H9 (cell line): Measurements from ENCODE around the gene SLC17A7. TPM values are rescaled to one million over a fixed set of nuclear protein-coding genes. Genes with fewer than 3 reads are reported as not detected.

Source experiments
- DNase-seq: peaks from one replicate; pipeline ENCODE4 v3.0.0-alpha.2; 2017
- H2AFZ ChIP-seq: one replicate; pipeline ENCODE4 v1.6.1; 2013; ENCODE audit warnings: mild to moderate bottlenecking, low read length, control low read depth, moderate library complexity
- H2AK5ac ChIP-seq: 2 replicates; pipeline ENCODE4 v1.6.1; 2013; ENCODE audit warnings: low read length, control low read depth, mixed read lengths; ENCODE audit not compliant: insufficient read length
- H2BK120ac ChIP-seq: one replicate; pipeline ENCODE4 v1.6.1; 2013; ENCODE audit warnings: low read depth, mild to moderate bottlenecking, low read length, control low read depth, inconsistent platforms; ENCODE audit not compliant: poor library complexity, severe bottlenecking
- H2BK12ac ChIP-seq: 2 replicates; pipeline ENCODE4 v1.6.1; 2013; ENCODE audit warnings: low read length, control low read depth, mixed read lengths, low read depth; ENCODE audit not compliant: insufficient read length
- H2BK15ac ChIP-seq: 2 replicates; pipeline ENCODE4 v1.6.1; 2013; ENCODE audit warnings: low read depth, low read length, control low read depth
- H2BK20ac ChIP-seq: one replicate; pipeline ENCODE4 v1.6.1; 2013; ENCODE audit warnings: low read depth, mild to moderate bottlenecking, low read length, control low read depth, inconsistent platforms; ENCODE audit not compliant: poor library complexity, severe bottlenecking
- H2BK5ac ChIP-seq: 2 replicates; pipeline ENCODE4 v1.6.1; 2013; ENCODE audit warnings: low read length, control low read depth, mixed read lengths; ENCODE audit not compliant: insufficient read length
- H3K14ac ChIP-seq: 2 replicates; pipeline ENCODE4 v1.6.1; 2013; ENCODE audit warnings: low read length, control low read depth; ENCODE audit not compliant: insufficient read depth
- H3K18ac ChIP-seq: 2 replicates; pipeline ENCODE4 v1.6.1; 2013; ENCODE audit warnings: low read depth, mild to moderate bottlenecking, mixed read lengths, low read length, control low read depth; ENCODE audit not compliant: insufficient read length
- H3K23ac ChIP-seq: 2 replicates; pipeline ENCODE4 v1.6.1; 2013; ENCODE audit warnings: low read length, control low read depth, mixed read lengths, low read depth; ENCODE audit not compliant: insufficient read length
- H3K23me2 ChIP-seq: 2 replicates; pipeline ENCODE4 v1.6.1; 2013; ENCODE audit warnings: low read depth, mild to moderate bottlenecking, mixed read lengths, low read length, control low read depth; ENCODE audit not compliant: insufficient read length, poor library complexity, severe bottlenecking
- H3K27ac ChIP-seq: 2 replicates; pipeline ENCODE4 v1.5.1; 2013; ENCODE audit warnings: low read length, control low read depth, mixed read lengths, low read depth; ENCODE audit not compliant: insufficient read length
- H3K27me3 ChIP-seq: 2 replicates; pipeline ENCODE4 v1.6.1; 2013; ENCODE audit warnings: low read length, control low read depth, inconsistent platforms; ENCODE audit not compliant: insufficient read depth
- H3K4ac ChIP-seq: 2 replicates; pipeline ENCODE4 v1.6.1; 2013; ENCODE audit warnings: low read depth, mild to moderate bottlenecking, control low read depth, inconsistent platforms, low read length, moderate library complexity
- H3K4me1 ChIP-seq: 2 replicates; pipeline ENCODE4 v1.6.1; 2013; ENCODE audit warnings: low read length, control low read depth, inconsistent platforms; ENCODE audit not compliant: insufficient read depth
- H3K4me2 ChIP-seq: 2 replicates; pipeline ENCODE4 v1.6.1; 2013; ENCODE audit warnings: low read length, control low read depth, mixed read lengths; ENCODE audit not compliant: insufficient read length, insufficient read depth
- H3K56ac ChIP-seq: 2 replicates; pipeline ENCODE4 v1.6.1; 2013; ENCODE audit warnings: low read depth, mild to moderate bottlenecking, mixed read lengths, low read length, control low read depth; ENCODE audit not compliant: insufficient read length
- H3K79me1 ChIP-seq: 2 replicates; pipeline ENCODE4 v1.6.1; 2013; ENCODE audit warnings: low read depth, mild to moderate bottlenecking, moderate library complexity, low read length, control low read depth, inconsistent platforms; ENCODE audit not compliant: insufficient read depth, poor library complexity, severe bottlenecking
- H3K79me2 ChIP-seq: 2 replicates; pipeline ENCODE4 v1.6.1; 2013; ENCODE audit warnings: low read length, control low read depth, inconsistent platforms; ENCODE audit not compliant: insufficient read depth
- H3K9ac ChIP-seq: 2 replicates; pipeline ENCODE4 v1.6.1; 2013; ENCODE audit warnings: low read length, control low read depth, mixed read lengths; ENCODE audit not compliant: insufficient read length; ENCODE audit errors: extremely low read depth
- H3K9me3 ChIP-seq: one replicate; pipeline ENCODE4 v1.6.1; 2013; ENCODE audit warnings: low read depth, low read length, inconsistent platforms; ENCODE audit not compliant: control insufficient read depth
- H3T11ph ChIP-seq: one replicate; pipeline ENCODE4 v1.6.1; 2013; ENCODE audit warnings: mild to moderate bottlenecking, low read length, control low read depth, inconsistent platforms
- H4K20me1 ChIP-seq: one replicate; pipeline ENCODE4 v1.6.1; 2013; ENCODE audit not compliant: control insufficient read depth, insufficient read length, insufficient read depth
- H4K5ac ChIP-seq: 2 replicates; pipeline ENCODE4 v1.6.1; 2013; ENCODE audit warnings: low read depth, mild to moderate bottlenecking, mixed read lengths, low read length, control low read depth; ENCODE audit not compliant: insufficient read length
- H4K8ac ChIP-seq: replicated peaks from 2 replicates; pipeline ENCODE4 v1.6.1; 2013; ENCODE audit warnings: low read length, control low read depth, mixed read lengths, low read depth; ENCODE audit not compliant: insufficient read length
- H4K91ac ChIP-seq: 2 replicates; pipeline ENCODE4 v1.6.1; 2013; ENCODE audit warnings: low read depth, mild to moderate bottlenecking, moderate library complexity, mixed read lengths, low read length, control low read depth; ENCODE audit not compliant: insufficient read length
- H3K27ac Mint-ChIP-seq, 3 experiments: 2 replicates in 2 of 3; 3 replicates in 1 of 3; pipeline ENCODE4 v1.8.0; 2020 to 2021; ENCODE audit warnings: mixed read lengths in 3 of 3, mild to moderate bottlenecking in 1 of 3, moderate library complexity in 1 of 3
- H3K27me3 Mint-ChIP-seq: 2 replicates; pipeline ENCODE4 v1.8.0; 2021; ENCODE audit warnings: low read depth, mild to moderate bottlenecking, moderate library complexity, mixed read lengths
- H3K36me3 Mint-ChIP-seq, 3 experiments: 2 replicates in 2 of 3; 3 replicates in 1 of 3; pipeline ENCODE4 v1.8.0; 2020 to 2021; ENCODE audit warnings: low read depth in 3 of 3, mixed read lengths in 3 of 3; ENCODE audit not compliant: insufficient read depth in 1 of 3
- H3K4me1 Mint-ChIP-seq, 2 experiments: 2 replicates each; pipeline ENCODE4 v1.8.0; 2020; ENCODE audit warnings: mixed read lengths in 2 of 2
- H3K4me3 Mint-ChIP-seq, 2 experiments: 2 replicates in 1 of 2; 3 replicates in 1 of 2; pipeline ENCODE4 v1.8.0; 2020 to 2021; ENCODE audit warnings: mild to moderate bottlenecking in 2 of 2, mixed read lengths in 2 of 2, moderate library complexity in 1 of 2
- H3K9me3 Mint-ChIP-seq, 2 experiments: 2 replicates in 1 of 2; 3 replicates in 1 of 2; pipeline ENCODE4 v1.8.0; 2020; ENCODE audit warnings: mild to moderate bottlenecking in 2 of 2, mixed read lengths in 2 of 2, moderate library complexity in 1 of 2
- WGBS: extraction: QIAGEN DNeasy Blood & Tissue Kit; methylation state at CpG from one replicate; pipeline ENCODE4 v1.1.7; 2013; ENCODE audit warnings: missing lambda C conversion rate, low lambda C conversion rate, mixed read lengths; ENCODE audit not compliant: insufficient read length; ENCODE audit errors: extremely low coverage; 5-methylcytosine and 5-hydroxymethylcytosine counted together
- total RNA-seq: library from RNA; stranded (reverse); gene quantifications from 2 replicates; pipeline ENCODE4 v1.2.1, GENCODE V29; 2021
- TF ChIP-seq, protein P1 (sequence below): fragments of 200-600 bp; sonication (generic); conservative IDR thresholded peaks from 3 replicates; pipeline ENCODE4 v1.8.0; 2021; ENCODE audit warnings: antibody characterized with exemption, mild to moderate bottlenecking

The SLC17A7 gene
- total RNA-seq, 1 experiment from 2014 or later: 1.3 TPM

DNA sequence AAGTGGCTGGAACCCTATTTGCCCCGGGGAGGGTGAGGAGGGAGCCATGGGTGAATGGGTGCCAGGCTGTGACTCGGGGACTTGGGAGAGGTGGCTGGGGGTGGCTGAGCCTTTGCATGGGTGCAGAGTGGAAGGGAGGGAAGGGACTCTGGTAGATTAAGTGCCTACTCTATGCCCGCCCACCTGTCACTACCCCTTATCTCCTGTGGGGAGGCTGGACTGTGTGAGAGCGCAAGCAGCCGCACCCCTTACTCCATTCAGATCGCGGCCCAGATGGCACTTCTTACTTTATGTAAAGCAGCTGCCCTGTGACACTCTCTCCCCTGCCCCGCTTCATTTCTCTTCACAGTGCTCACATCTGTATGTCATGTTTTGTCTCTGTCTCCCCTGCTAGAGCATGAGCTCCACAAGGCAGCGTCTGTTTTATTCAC is 50.4 kb downstream of the SLC17A7 start:
- H3K27ac Mint-ChIP-seq: no peak overlapping the region
- WGBS: no CpG with 5 or more reads among the region's 9 CpGs
- Histone ChIP-seq H3K56ac (no peak overlapping the region), H2BK120ac (no peak overlapping the region), H2AFZ (no peak overlapping the region), H2AK5ac (no peak overlapping the region), H4K5ac (no peak overlapping the region), H3K9ac (no peak overlapping the region), H3K79me1 (no peaks in the 10 kb centered on the region), H3K18ac (no peak overlapping the region), H3T11ph (no peak overlapping the region), H4K8ac (no peak overlapping the region), H3K27me3 (no peaks in the 10 kb centered on the region), H2BK12ac (no peak overlapping the region), H4K91ac (no peak overlapping the region), H3K23ac (no peak overlapping the region), H3K14ac (no peak overlapping the region), H4K20me1 (no peaks in the 10 kb centered on the region), H3K4me1 (no peaks in the 10 kb centered on the region), H3K23me2 (no peaks in the 10 kb centered on the region), H2BK5ac (no peak overlapping the region), H3K9me3 (no peaks in the 10 kb centered on the region), H3K79me2 (no peaks in the 10 kb centered on the region), H3K4me2 (no peak overlapping the region), H3K4ac (no peak overlapping the region), H3K27ac (no peak overlapping the region), H2BK15ac (no peak overlapping the region), H2BK20ac (no peak overlapping the region)
- H3K27me3 Mint-ChIP-seq: peaks cover 11% of the 10 kb centered on the region
- H3K36me3 Mint-ChIP-seq: 0 out of 7 replicates have a peak, but pooled peaks cover 0 to 1% (median 0%) of the 10 kb centered on the region in 3 experiments
- H3K4me3 Mint-ChIP-seq: no peak overlapping the region
- peaks cover 17 to 35% of the 10 kb centered on the region in 2 experiments for H3K4me1 Mint-ChIP-seq
- TF ChIP-seq, protein P1, sequence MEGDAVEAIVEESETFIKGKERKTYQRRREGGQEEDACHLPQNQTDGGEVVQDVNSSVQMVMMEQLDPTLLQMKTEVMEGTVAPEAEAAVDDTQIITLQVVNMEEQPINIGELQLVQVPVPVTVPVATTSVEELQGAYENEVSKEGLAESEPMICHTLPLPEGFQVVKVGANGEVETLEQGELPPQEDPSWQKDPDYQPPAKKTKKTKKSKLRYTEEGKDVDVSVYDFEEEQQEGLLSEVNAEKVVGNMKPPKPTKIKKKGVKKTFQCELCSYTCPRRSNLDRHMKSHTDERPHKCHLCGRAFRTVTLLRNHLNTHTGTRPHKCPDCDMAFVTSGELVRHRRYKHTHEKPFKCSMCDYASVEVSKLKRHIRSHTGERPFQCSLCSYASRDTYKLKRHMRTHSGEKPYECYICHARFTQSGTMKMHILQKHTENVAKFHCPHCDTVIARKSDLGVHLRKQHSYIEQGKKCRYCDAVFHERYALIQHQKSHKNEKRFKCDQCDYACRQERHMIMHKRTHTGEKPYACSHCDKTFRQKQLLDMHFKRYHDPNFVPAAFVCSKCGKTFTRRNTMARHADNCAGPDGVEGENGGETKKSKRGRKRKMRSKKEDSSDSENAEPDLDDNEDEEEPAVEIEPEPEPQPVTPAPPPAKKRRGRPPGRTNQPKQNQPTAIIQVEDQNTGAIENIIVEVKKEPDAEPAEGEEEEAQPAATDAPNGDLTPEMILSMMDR: no peak
- DNase-seq: no peak
- no peaks in the 10 kb centered on the region for H3K9me3 Mint-ChIP-seq
